Measurements from ENCODE around the gene GPR160. TPM values are rescaled to one million over a fixed set of nuclear protein-coding genes. Genes with fewer than 3 reads are reported as not detected.

The GPR160 gene
- total and polyA plus RNA-seq, 2 experiments from 2014 or later: 52.2 to 87.9 TPM

GRCh38 chr3:170044795-170045244 is 7.0 kb downstream of the GPR160 start:
- Histone ChIP-seq H3K79me2 (peaks cover 62% of the 10 kb centered on the region), H2AFZ (no peak overlapping the region), H3K27me3 (peaks cover 4% of the 10 kb centered on the region), H3K4me2 (peak overlapping the region; percentile 59), H4K20me1 (ENCODE audit: insufficient read depth, poor library complexity, severe bottlenecking) (no peaks in the 10 kb centered on the region), H3K9me2 (replicated peaks; ENCODE audit: insufficient read depth) (no peaks in the 10 kb centered on the region), H3K4me3 (no peak overlapping the region), H3K36me3 (replicated peaks; ENCODE audit: insufficient read depth, low read depth) (no peaks in the 10 kb centered on the region), H3K27ac (peak overlapping the region; percentile 76), H3K4me1 (ENCODE audit: insufficient read depth) (peaks cover 11% of the 10 kb centered on the region), H3K9me3 (ENCODE audit: low read depth) (no peaks in the 10 kb centered on the region)
- TF ChIP-seq CTCF (IDR thresholded peaks at IDR 0.05; ENCODE audit: poor library complexity): no peak
- TF ChIP-seq EZH2phosphoT487 (IDR thresholded peaks at IDR 0.05; ENCODE audit: low read depth, severe bottlenecking, unreplicated experiment): no peak
- TF ChIP-seq EZH2 (IDR thresholded peaks at IDR 0.05; ENCODE audit: borderline replicate concordance): no peak
- DNase-seq (ENCODE audit: low spot score): no peak
- 87% methylated on average over 8 of the region's 8 CpGs for whole genome bisulfite sequencing (ENCODE audit: low lambda C conversion rate, missing lambda C conversion rate)

GRCh38 chr3:170046269-170047132 is 8.7 kb downstream of the GPR160 start:
- no peak overlapping the region for H2AFZ ChIP-seq
- H3K4me2 ChIP-seq: peak overlapping the region; percentile 59
- H4K20me1 ChIP-seq (ENCODE audit: insufficient read depth, poor library complexity, severe bottlenecking): no peaks in the 10 kb centered on the region
- WGBS (ENCODE audit: low lambda C conversion rate, missing lambda C conversion rate): 49% methylated on average over 5 of the region's 5 CpGs
- H3K36me3 ChIP-seq (replicated peaks; ENCODE audit: insufficient read depth, low read depth): no peaks in the 10 kb centered on the region
- no peak for DNase-seq (ENCODE audit: low spot score)
- H3K9me2 ChIP-seq (replicated peaks; ENCODE audit: insufficient read depth): no peaks in the 10 kb centered on the region
- peaks cover 8% of the 10 kb centered on the region for H3K4me1 ChIP-seq (ENCODE audit: insufficient read depth)
- H3K27ac ChIP-seq: peak overlapping the region; percentile 68
- peaks cover 3% of the 10 kb centered on the region for H3K27me3 ChIP-seq
- H3K4me3 ChIP-seq: no peak overlapping the region
- peaks cover 68% of the 10 kb centered on the region for H3K79me2 ChIP-seq
- H3K9me3 ChIP-seq (ENCODE audit: low read depth): no peaks in the 10 kb centered on the region
- TF ChIP-seq EZH2 (IDR thresholded peaks at IDR 0.05; ENCODE audit: borderline replicate concordance) (no peak), EZH2phosphoT487 (IDR thresholded peaks at IDR 0.05; ENCODE audit: low read depth, severe bottlenecking, unreplicated experiment) (no peak), CTCF (IDR thresholded peaks at IDR 0.05; ENCODE audit: poor library complexity) (no peak)

GRCh38 chr3:170047133-170047404 is 9.3 kb downstream of the GPR160 start:
- H3K9me2 ChIP-seq (replicated peaks; ENCODE audit: insufficient read depth): no peaks in the 10 kb centered on the region
- no peak overlapping the region for H3K4me3 ChIP-seq
- peaks cover 8% of the 10 kb centered on the region for H3K4me1 ChIP-seq (ENCODE audit: insufficient read depth)
- DNase-seq (ENCODE audit: low spot score): no peak
- H3K79me2 ChIP-seq: peaks cover 68% of the 10 kb centered on the region
- peak overlapping the region; percentile 68 for H3K27ac ChIP-seq
- no peaks in the 10 kb centered on the region for H3K27me3 ChIP-seq
- H3K36me3 ChIP-seq (replicated peaks; ENCODE audit: insufficient read depth, low read depth): no peaks in the 10 kb centered on the region
- 85% methylated on average over 3 of the region's 3 CpGs for WGBS (ENCODE audit: low lambda C conversion rate, missing lambda C conversion rate)
- no peak for TF ChIP-seq EZH2 (IDR thresholded peaks at IDR 0.05; ENCODE audit: borderline replicate concordance)
- no peak for TF ChIP-seq EZH2phosphoT487 (IDR thresholded peaks at IDR 0.05; ENCODE audit: low read depth, severe bottlenecking, unreplicated experiment)
- no peak for TF ChIP-seq CTCF (IDR thresholded peaks at IDR 0.05; ENCODE audit: poor library complexity)
- H2AFZ ChIP-seq: no peak overlapping the region
- H3K4me2 ChIP-seq: peak overlapping the region; percentile 59
- no peaks in the 10 kb centered on the region for H3K9me3 ChIP-seq (ENCODE audit: low read depth)
- no peaks in the 10 kb centered on the region for H4K20me1 ChIP-seq (ENCODE audit: insufficient read depth, poor library complexity, severe bottlenecking)
